Stimulated activated CD4-positive, alpha-beta T cell treated with anti-CD3 and anti-CD28 coated beads, Interleukin-12 subunit alpha, Interleukin-12 subunit beta, amount 100 ng/mL, for 24 hours (primary cell): Measurements from ENCODE around the gene RAC3.

Source experiments
- DNase-seq, 2 experiments: peaks; one replicate each; pipeline ENCODE4 v3.0.0-alpha.2; 2020; ENCODE audit warnings: low read depth in 2 of 2

The RAC3 gene

DNA sequence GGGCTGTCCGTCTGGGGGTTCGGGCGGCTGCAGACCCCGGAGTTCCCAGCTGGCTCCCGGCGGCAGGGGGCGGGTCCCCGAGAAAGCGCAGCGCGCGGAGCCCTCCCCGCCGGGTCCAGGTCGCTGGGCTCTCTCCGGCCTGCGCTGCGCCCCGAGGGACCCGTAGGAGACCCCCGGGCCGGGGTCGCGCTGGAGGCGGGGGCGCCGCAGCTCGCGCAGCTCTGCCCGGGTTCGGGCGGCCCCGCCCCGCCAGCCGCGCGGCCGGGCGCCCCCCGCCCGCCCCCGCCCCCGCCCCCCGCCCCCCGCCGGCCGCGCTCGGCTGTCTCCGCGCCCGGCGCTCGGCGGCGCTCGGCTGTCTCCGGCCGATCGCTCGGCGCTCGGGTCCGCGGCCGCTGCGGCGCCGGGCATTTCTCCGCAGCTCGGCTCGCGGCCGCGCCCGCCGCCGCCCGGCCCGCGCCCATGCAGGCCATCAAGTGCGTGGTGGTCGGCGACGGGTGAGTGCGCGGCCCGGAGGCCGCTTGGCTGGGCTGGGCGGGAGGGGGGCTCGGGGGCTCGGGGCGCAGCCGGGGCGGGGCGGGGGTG, at the start of gene RAC3:
TSS of gene RAC3 (plus strand) at position 376 of the 582 bp plus-strand sequence. CDS start at position 460, 84 bp downstream.
- DNase-seq: no peak

DNA sequence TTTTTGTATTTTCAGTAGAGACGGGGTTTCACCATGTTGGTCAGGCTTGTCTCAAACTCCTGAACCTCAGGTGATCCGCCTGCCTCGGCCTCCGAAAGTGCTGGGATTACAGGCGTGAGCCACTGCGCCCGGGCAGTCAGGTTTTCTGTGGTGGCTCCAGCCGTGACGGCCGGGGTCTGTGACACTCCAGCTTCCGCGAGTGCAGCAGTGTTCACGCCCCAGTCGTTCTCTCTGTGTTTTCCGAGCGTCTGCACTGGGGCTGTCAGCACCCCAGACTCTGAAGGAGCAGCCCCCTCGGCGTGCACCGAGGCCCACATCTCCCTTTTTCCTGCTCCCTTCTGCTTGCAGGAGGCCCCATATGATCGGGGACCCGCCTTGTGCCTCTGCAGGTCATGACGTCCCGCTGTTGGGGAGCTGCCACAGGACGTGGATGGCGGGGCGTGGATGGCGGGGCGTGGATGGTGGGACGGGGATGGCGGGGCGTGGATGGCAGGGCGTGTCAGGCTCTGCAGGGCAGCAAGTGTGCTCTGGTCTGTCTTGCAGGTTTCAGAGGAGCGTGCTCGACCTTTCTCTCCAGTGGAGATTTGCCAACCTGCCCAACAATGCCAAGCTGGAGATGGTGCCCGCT, 48.4 kb upstream of the RAC3 start:
- no peak for DNase-seq

DNA sequence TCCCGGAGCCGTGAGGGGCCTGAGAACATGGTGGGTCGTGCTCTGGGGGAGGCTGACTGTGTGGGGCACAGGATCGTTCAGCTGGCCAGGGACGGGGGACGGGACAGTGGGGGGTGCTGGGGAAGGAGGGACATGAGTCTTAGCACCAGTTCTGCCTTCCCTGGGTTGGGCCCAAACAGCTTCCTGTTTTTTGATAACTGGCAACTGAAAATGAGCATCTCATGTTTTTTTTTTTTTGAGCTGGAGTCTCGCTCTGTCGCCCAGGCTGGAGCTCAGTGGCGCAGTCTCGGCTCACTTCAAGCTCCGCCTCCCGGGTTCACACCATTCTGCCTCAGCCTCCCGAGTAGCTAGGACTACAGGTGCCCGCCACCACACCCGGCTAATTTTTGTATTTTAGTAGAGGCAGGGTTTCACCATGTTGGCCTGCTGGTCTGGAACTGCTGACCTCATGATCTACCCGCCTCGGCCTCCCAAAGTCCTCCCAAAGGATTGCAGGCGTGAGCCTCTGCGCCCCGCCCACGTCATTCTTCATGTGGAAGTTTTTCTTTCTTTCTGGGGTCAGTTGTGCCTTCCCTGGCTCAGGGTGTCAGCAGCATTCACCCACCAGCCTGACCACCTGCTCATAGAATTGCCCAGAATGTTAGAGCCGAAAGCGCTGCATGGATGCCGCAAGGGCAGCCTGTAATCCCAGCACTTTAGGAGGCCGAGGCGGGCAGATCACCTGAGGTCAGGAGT, 47.7 kb upstream of the RAC3 start:
- DNase-seq: no peak

DNA sequence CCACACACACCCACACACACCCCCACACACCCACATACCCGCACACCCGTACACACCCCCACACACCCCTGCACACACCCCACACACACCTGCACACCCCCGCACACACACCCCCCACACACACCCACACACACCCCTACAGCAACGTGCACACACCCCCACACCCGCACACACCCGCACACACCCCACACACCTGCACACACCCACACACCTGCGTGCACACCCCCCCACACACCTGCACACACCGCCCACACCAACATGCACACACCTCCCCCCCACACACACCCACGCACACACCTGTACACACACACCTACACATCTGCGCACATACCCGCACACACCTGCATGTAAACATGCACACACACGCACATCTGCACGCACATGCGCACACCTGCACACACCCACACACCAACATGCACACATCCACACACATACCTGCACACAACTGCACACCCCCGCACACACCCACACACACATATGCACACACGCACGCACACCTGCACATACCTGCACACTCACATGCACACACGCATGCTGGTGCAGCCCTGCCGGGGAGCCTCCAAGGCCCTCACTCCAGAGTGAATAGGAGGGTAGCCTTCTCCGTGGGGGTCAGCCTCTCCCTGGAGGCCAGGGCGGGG, 46.6 kb upstream of the RAC3 start:
- no peak for DNase-seq

DNA sequence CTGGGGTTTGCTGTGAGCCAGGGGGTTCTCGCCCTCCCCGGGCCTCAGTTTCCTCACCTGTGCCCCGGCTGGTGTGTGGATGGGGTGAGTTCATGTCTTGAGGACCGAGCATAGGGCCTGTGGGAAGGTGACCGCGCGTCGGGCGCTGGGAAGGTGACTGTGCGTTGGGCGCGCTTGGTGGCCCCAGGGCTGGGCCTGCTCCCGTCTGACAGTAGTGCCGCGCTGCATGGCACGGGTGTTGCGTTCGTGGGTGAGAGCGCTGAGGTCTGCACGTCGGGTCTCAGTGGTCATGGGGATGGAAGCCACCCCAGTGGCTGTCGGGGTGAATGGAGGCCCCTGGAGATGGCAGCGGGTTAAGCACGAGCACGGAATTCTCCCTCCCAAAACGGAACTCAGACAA, 44.9 kb upstream of the RAC3 start:
- DNase-seq: no peak

DNA sequence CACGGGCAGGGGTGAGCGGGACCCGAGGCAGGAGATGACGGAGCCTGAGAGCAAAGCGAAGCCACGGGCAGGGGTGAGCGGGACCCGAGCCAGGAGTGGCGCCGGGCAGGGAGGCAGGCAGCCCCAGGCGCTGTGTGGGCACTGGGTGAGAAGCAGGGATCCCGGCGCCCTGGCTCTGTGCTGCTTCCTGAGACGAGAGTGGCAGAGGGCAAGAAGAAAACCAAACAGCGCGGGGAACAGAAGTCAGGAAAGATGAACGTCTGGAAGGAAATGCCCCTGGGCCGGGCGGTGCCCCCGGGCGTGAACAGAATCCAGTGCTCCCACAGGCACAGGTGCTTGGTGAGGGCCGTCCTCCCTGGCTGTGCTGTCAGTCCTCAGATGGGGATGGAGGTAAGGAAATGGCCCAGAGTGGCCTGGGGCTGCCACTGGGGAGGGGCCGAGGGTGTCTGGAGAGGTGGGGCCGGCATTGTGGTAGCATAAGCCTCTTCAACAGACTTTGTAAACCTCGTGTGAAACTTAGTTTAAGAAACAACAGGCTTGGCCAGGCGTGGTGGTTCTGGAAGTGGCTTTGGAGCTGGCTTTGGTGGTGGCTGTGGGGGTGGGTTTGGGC, 44.2 kb upstream of the RAC3 start:
- no peak for DNase-seq

DNA sequence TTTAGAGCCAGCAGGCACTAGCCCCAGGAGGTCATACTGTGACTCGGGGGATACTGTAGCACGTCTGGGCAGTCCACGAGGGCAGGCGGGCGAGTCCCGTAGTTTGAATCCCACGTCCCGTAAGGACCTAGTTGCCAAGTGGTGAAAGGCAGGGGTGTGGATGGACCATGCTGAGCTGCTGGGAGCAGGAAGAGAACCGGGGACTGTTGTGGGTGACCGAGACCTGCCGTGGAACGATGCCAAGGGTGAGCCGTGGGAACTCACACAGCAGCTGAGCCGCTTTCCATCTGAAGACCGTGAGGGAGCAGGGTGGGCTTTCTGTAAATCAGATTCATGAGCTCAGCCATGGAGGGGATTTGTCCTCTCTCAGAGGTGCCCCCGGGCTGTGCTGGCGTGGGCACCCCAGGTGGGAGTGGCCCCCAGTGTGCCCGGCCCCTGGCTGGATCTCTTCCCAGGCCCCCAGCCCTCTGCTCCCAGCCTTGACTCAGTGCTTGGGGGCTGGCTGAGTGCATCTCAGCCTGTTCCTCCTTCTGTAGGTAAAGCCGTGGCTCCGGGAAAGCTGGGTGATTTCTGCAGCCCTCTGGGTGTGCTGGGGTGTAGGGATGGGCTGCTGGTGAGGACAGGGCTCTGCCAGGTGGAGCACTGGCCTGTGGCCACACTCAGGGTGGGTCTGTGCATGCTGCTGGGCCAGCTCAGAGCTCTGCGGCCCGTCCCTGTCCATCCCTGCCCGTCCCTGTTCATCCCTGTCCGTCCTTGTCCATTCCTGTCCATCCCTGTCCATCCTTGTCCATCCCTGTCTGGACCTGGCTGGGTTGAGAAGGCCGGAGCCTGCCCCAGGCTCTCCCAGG, 40.4 kb upstream of the RAC3 start:
- no peak for DNase-seq

DNA sequence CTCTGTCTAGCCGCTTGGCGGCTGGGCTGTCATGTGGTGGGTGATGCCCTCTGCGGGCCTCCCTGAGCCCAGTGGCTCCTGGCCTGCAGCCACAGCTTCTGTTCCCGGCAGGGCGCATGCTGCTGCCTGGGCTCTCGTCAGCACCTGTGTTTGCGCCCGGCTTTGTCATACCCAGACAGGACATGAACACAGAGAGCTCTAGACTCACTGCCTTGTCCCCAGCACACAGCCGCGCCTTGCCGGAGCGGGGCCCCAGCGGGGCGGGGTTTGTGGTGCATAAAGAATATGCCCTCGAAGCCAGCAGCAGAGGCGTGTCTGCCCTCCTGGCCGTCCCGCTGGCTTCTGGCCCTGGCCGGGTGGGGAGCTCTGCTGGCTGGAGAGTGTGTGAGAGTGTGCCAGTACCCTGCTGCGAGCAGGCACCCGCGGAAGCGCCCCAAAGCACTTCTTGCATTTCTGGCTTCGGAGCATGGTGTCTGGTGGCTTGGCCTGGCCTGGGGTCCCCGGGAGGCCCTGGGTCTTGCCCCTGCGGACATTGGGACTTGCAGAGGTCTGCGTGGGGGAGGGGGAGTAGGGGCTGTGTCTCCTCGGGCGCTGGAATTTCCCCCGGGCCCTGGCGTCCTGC, 39.7 kb upstream of the RAC3 start:
- no peak for DNase-seq

DNA sequence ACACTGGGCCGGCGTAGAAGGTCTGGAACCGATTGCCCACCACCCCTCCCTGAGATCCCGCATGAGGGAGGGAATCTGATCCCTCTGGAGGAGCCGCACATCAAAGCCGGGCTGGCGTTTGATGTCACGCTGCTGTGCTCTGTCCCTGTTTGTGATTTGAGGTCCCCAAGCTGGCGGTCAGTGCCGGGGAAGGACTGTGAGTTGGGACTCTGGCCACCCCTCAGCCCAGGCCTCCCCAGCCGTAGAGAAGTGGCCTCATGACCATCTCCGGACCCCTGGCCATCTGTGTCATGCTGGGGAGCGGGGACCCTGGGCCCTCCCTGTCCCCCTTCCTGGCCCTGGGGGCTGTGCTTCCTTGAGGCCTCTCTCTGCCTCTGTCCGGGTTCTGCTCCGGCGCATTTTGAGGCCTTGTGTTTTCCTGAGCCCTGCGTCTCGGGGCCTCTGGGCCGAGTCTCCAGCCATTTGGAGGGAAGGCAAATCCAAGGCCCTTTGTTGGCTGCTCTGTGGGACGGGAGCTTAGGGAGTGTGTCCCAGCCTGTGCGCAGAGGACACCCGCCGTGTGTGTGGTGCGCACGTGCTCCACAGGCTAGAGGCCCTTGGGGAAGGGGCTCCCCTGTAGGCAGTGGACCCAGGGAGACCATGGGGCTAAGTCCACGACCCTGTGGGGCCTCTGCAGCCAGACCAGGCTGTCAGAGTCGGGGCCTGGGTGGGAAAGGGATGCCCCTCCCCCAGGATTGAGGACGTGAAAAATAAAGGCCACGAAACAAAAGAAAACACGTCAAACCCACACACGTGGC, 39.0 kb upstream of the RAC3 start:
- DNase-seq: no peak

DNA sequence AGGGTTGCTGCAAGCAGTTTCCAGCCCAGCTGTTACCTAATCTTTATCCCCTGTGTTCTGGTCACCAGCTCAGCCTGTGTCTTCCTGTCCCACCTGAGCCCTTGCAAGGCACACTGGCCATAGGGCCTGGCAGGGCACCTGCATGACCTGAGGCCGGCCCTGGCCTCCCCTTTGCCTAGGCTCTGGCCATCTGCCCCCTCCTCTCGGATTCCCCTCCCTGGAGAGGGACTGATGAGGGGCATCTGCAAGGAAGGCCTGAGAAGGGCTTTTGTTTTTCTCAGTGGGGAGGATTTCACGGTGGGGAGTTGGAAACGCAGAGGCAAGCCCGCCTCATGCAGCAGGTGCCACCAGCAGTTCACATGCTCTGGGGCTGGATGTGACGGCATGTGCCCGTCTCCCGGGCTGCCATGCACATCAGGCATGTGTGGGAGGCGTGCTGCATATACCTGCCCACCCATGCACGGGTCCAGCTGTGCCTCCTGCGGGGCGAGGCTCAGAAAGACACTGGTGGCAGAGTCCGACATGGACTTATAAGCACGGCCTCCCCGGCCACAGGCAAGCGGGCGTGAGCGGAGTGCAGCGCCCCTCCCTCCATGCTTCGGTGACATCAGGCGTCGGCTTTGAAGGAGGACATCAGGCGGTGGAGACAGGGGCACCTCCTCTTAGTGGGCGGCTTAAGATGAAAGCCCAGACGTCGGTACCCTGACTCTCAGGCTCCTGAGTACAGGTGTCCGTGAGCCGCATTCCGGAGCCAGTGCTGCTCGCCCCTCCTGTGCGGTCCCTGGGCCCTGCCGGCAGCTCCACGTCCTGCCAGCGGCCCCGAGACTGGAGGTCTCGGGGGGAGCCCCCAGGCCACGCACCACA, 37.5 kb upstream of the RAC3 start:
- no peak for DNase-seq

DNA sequence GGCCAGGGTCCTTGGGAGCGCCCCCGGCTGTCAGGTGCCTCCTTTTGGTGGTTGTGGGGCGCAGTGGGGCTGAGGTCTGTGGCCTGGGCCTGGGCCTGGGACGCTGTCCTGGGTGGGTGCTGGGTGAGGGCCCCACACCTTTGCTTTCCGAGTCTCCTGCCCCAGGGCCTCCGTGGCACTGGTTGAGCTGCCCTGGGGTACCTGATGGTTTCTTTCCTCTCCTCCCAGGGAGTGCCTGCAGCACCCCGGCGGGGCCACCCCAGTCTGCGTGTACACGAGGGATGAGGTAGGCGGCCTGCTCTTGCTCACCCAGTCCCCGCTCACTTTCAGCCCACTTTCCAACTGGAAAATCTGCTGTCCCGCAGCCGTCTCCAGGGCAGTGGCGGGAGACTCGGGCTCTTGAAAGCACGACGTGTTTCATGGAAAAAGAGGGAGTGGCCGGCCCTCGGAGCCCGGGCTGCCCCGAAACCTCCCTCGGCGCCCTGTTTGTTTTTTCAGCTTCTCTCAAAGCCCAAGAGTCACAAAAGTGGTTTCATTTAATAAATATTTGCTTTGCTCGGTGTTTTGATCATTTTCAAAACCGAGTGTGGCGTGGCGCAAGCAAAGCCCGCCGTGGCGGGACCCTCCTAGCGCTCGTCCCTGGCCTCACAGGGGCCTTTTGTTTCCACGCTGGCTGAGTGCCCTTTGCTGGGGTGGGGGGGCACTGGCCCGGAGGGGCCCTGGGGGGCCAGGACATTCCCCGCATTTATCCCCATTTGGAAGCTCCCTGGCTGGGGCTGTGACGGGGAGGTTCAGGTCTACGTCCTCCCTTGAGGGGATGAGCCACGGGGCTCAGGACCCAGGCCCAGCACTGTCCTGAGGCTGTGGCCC, 36.6 kb upstream of the RAC3 start:
- no peak for DNase-seq

DNA sequence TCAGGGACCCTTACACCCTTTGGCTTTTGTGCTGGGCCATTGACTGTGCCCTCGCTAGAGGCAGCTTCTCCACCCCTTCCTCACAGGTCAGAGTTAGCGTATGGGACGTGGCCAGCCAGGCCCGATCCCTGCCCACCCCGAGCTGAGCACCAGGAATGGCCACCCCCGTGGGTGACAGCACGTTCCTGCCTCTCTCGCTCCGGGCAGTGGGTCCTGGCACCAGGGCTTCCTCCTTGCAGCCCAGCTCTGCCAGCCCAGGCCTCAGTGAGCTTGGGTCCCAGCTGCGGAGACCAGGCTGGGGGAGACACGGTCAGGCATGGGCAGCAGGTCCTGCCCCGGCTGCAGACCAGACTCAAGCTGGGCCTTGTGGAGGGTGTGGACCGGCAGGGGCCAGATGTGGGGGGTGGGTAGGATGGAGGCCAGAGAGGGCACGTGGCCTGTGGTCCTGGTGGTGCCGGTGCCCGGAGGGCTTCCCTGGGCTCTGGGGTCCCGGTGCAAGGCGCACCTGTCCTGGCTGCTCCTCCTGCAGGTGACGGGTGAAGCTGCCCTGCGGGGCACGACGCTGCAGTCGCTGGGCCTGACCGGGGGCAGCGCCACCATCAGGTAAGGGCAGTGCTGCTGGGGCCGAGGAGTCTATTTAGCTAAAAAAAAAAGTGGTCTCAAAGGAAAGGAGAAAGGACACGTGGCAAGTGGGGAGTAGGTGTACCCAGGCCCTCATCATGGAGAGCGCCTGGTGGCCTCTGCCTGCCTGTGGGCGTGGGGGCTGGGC, 35.8 kb upstream of the RAC3 start:
- no peak for DNase-seq

DNA sequence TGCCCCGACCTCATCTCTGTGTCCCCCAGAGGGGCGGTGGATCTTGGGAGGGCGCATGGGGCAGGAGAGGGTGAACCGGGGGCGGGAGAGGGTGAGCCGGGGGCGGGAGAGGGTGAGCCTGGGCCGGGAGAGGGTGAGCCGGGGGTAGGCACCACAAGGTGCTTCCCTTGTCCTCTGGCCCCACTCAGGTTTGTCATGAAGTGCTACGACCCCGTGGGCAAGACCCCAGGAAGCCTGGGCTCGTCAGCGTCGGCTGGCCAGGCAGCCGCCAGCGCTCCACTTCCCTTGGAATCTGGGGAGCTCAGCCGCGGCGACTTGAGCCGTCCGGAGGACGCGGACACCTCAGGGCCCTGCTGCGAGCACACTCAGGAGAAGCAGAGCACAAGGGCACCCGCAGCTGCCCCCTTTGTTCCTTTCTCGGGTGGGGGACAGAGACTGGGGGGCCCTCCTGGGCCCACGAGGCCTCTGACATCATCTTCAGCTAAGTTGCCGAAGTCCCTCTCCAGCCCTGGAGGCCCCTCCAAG, 35.2 kb upstream of the RAC3 start:
- DNase-seq: no peak

DNA sequence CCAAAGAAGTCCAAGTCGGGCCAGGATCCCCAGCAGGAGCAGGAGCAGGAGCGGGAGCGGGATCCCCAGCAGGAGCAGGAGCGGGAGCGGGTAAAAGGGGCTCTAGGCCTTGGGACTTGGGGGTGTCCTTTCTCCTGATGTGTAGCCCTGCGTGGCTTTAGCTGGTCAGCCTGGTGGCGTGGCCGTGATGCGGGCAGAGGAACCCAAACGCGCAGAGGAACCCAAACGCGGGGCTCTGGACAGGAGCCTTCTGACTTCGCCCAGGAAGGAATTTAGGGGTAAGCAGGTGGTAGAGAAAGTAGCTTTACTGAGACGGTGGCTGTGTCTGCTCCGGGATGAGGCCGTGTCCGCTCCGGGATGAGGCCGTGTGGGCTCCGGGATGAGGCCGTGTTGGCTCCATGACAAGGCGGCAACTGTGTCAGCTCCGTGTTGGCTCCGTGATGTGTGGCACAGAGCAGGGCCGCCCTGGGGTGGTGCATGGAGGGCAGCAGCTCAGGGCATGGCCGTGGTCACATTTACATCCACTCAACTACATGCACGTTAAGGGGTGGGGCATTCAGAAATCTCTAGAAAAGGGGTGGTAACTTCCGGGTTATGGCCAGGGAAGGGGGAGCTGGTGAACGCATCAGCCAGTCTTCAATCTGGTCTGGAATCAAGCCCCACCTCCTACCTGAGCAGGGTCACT, 34.6 kb upstream of the RAC3 start:
- DNase-seq: no peak

DNA sequence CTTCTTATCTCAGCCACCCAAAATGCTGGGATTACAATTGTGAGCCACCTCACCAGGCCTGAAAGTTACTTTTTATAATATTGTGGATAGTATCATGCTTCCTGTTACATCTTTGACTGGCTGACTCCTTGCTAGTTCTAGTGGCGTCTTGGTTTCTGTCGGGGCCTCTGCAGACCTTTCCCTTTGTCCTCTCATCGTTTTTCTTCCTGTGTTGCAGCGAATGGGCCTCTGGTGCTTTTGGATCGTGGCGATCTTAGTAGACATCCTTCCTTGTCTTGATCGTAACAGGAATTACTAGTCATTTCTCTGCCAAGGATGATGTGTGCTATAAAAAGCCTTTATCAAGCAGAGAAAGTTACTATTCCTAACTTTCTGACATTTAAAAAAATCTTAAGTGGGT, 33.3 kb upstream of the RAC3 start:
- DNase-seq: no peak

DNA sequence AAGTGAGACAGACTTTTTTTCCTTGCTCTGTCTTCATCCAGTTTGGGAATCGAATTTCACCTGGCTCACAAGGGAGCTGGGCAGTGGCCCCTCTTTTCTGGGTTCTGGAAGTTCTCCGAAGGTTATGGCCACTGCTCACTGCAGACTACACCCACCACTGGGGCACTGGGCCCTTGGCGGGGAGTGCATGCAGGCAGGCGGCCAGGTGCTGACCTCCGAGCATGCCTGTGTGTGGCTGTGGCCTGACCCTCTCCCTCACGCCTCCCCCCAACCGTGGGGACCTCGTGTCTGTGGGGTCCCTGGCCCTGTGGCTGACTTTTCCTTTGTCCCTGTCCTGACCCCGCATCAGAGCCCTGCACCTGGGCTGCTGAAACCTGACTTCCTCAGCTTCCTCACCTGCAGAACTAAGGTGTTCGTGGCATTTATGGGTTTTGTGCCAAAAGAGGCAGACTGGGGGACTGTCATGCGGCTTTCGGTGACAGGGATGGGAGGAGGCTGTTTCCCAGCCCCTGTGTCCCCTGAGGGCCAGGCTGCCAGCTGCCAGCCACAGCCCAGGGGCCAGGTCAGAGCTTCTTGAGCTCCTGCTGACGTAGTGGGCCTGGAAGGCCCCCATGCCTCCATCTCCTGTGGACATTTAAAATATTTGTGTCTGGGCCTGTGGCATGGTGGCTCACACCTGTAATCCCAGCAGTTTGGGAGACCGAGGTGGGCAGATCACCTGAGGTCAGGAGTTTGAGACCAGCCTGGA, 32.6 kb upstream of the RAC3 start:
- DNase-seq: no peak
